ENCODE data around the gene MAB21L1.
A peak's percentile ranks its signal among the peaks of the same experiment; 100 is the strongest.

The MAB21L1 gene

DNA sequence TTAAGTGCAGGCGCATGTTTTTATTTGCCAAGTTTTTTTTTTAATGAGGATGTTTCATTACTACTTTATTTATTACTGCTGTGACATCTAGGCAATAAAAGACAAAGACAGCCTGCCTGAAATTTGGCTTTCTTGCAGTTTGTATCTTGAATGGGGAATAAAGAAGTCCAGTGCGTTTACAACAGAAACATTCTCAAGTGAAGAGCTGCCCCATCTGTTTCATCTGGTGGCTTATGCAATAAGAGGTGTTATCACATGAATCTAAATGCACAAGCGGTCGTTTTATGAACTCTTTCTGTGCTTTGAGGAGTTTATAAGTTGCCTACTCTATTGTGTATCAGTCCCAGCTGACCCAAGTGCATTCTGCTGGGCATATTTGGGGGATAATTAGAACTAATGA is 12.6 kb upstream of the MAB21L1 start:
- H3K27me3 Mint-ChIP-seq: peaks cover 1% of the 10 kb centered on the region
- no peak overlapping the region for H3K4me3 Mint-ChIP-seq
- H3K9me3 Mint-ChIP-seq (ENCODE audit: low read depth): no peaks in the 10 kb centered on the region
- peaks cover 5% of the 10 kb centered on the region for H3K36me3 Mint-ChIP-seq
- no peaks in the 10 kb centered on the region for H3K4me1 Mint-ChIP-seq (ENCODE audit: low read depth)
- no peak overlapping the region for H3K27ac Mint-ChIP-seq

DNA sequence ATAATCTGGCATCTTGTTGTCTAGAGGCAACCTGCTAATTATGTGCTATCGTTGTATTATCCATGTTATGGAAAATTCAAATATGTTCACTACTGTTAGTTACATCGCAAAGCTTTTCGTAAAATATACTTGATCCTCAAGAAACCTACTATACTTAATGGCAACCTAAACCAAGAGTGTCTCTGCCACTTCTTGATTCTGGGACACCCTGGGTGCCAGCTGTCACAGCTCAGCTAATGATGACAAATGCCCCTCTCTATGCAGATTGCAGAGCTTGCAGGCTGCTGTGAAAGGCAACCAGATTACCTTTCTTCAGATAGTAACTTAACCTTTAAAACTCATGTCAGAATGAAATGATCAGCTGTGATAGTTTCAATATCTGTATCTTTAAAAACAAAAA is 8.9 kb upstream of the MAB21L1 start:
- H3K9me3 Mint-ChIP-seq (ENCODE audit: low read depth): no peaks in the 10 kb centered on the region
- peaks cover 3% of the 10 kb centered on the region for H3K27me3 Mint-ChIP-seq
- H3K4me3 Mint-ChIP-seq: no peak overlapping the region
- H3K36me3 Mint-ChIP-seq: no peaks in the 10 kb centered on the region
- H3K4me1 Mint-ChIP-seq (ENCODE audit: low read depth): no peaks in the 10 kb centered on the region
- H3K27ac Mint-ChIP-seq: no peak overlapping the region

DNA sequence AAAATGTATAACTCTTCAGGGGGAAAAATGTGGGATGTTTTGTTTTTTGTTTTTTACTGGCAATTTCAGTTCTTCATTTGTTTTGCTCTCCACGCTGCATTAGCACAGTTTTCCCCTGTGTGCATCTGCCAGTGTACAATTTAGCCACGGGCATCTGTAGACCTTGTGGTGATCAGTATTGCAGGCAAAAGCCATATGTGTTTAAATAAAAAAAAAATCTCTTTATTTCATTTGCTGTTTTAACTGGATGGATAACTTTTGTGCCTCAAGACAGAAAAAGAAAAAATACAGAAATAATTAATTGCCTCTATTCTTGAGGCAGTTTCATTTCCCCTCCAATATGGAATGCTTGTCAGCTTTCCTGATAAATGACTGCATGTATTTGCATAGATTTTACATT is 7.9 kb upstream of the MAB21L1 start:
- no peaks in the 10 kb centered on the region for H3K9me3 Mint-ChIP-seq (ENCODE audit: low read depth)
- H3K36me3 Mint-ChIP-seq: no peaks in the 10 kb centered on the region
- no peaks in the 10 kb centered on the region for H3K4me1 Mint-ChIP-seq (ENCODE audit: low read depth)
- no peak overlapping the region for H3K27ac Mint-ChIP-seq
- peaks cover 7% of the 10 kb centered on the region for H3K27me3 Mint-ChIP-seq
- no peak overlapping the region for H3K4me3 Mint-ChIP-seq

DNA sequence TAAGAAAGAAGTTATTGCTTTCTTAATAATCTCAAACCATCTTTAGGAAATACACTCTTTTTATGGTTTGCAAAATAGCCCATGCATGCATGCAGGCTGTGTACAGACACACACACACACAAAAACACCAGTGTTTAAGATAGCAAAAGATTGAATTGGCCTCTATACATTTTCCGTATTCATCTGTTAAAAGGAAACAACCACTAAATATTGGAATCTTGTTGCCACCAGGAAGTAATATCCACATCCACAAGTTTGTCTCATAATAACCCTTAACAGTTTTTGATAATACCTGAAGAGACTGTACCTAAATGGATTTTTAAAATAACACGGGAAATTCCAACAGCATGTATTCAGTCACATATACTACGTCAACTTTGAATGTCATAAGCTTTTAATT is 7.3 kb upstream of the MAB21L1 start:
- Mint-ChIP-seq H3K4me3 (no peak overlapping the region), H3K9me3 (ENCODE audit: low read depth) (no peaks in the 10 kb centered on the region), H3K36me3 (no peaks in the 10 kb centered on the region), H3K27ac (no peak overlapping the region), H3K4me1 (ENCODE audit: low read depth) (no peaks in the 10 kb centered on the region), H3K27me3 (peaks cover 10% of the 10 kb centered on the region)

DNA sequence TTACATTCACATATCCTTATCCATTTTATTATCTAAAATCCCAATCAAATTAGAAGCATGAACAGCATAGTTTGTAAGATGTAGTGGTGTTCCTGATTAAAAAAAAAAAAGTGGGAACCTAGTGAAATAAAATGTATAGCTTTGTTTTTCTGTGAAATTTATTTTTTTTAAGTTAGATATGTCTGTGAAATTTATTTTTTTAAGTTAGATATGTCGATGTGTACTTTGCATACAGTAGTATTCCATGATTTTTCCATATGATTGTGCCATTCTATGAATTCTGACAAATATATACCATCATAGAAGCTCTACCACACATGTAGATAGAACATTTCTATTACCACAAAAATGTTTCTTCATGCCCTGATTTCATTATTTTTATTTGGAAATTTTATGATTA is 6.0 kb upstream of the MAB21L1 start:
- H3K4me1 Mint-ChIP-seq (ENCODE audit: low read depth): peaks cover 6% of the 10 kb centered on the region
- H3K36me3 Mint-ChIP-seq: no peaks in the 10 kb centered on the region
- peaks cover 16% of the 10 kb centered on the region for H3K27me3 Mint-ChIP-seq
- H3K27ac Mint-ChIP-seq: no peak overlapping the region
- no peak overlapping the region for H3K4me3 Mint-ChIP-seq
- no peaks in the 10 kb centered on the region for H3K9me3 Mint-ChIP-seq (ENCODE audit: low read depth)

DNA sequence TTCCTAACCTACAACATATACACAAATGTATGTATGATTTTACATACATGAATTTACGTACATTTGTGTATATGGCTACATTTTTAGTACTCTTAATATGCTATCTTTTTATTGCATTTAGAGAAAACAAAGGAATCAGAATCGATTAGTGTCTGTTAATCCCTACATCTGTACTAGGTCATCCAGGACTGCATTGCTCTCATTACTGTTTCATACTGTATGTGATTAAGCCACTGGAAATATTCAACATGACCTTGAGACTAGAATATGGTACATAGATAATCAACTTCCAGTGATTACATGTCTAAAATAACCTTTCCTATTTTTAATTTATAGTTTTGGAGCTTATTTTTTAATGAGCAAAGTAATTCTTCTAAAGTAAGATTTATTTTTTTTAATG is 5.3 kb upstream of the MAB21L1 start:
- Mint-ChIP-seq H3K9me3 (ENCODE audit: low read depth) (no peaks in the 10 kb centered on the region), H3K4me3 (no peak overlapping the region), H3K4me1 (ENCODE audit: low read depth) (peaks cover 12% of the 10 kb centered on the region), H3K27me3 (peaks cover 23% of the 10 kb centered on the region), H3K27ac (no peak overlapping the region), H3K36me3 (no peaks in the 10 kb centered on the region)

DNA sequence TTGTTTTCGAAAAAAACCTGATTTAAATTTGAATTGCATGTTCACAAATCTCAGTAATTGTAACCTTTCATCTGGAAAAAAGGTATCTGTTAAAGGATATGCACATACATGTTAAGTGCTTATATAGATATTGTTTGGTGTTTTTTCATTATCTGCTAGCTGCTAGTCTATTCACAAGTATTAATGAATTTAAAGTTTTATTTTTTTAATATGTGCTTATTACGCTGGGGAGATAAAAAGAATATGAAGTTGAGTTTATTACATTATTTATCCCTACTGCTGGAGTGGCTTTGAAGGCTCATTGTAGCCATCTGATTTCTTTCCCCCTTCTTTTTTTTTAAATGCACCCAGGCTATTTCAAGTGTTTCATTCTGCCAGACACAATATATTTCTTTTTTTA is 3.9 kb upstream of the MAB21L1 start:
- no peaks in the 10 kb centered on the region for H3K36me3 Mint-ChIP-seq
- H3K27ac Mint-ChIP-seq: no peak overlapping the region
- H3K27me3 Mint-ChIP-seq: peaks cover 36% of the 10 kb centered on the region
- no peak overlapping the region for H3K4me3 Mint-ChIP-seq
- H3K9me3 Mint-ChIP-seq (ENCODE audit: low read depth): no peaks in the 10 kb centered on the region
- peaks cover 26% of the 10 kb centered on the region for H3K4me1 Mint-ChIP-seq (ENCODE audit: low read depth)

DNA sequence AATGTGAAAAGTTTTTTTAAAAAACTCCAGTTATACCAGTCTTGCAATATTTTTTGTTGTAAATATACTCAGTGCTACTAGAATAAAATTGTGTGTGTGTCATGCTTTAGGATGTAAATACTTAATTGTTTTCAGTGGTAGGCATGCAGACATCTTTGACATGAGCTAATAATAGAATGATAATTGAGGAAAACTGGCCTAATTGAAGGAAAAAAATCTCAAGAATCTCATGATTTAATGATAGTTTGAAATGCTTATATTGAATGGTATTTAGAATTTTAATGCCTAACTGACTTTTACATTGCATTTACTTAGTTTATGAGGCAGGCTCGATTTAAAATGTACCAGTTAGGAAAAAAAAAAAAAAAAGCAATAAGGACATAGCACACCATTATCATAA is 3.2 kb upstream of the MAB21L1 start:
- Mint-ChIP-seq H3K4me1 (ENCODE audit: low read depth) (peaks cover 33% of the 10 kb centered on the region), H3K27me3 (peaks cover 40% of the 10 kb centered on the region), H3K9me3 (ENCODE audit: low read depth) (peaks cover under 1% of the 10 kb centered on the region), H3K27ac (no peak overlapping the region), H3K36me3 (peaks cover under 1% of the 10 kb centered on the region), H3K4me3 (no peak overlapping the region)

DNA sequence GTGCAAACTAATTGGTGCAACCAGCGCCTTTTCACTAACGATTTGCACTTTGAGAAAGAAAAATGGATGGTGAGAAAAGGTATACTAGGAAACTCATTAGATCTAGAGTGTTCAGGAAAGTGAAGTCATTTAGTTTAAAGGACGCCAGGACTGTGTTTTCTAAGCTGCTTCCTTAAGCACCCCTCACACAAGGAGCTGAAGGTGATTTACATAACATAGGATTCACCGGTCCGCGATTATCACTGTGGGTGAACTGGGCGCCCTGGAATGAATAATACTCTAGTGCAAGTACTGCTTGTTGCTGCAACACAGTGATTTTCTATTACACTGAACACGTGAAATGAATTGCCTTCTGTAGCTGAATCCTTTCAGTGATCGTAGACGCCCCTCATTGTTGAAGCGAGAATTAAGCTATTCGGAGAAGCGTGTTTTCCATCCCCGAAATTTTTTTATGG is 2.6 kb upstream of the MAB21L1 start:
- no peak overlapping the region for H3K4me3 Mint-ChIP-seq
- H3K27me3 Mint-ChIP-seq: peaks cover 45% of the 10 kb centered on the region
- H3K4me1 Mint-ChIP-seq (ENCODE audit: low read depth): peaks cover 37% of the 10 kb centered on the region
- H3K36me3 Mint-ChIP-seq: peaks cover 3% of the 10 kb centered on the region
- peaks cover 4% of the 10 kb centered on the region for H3K9me3 Mint-ChIP-seq (ENCODE audit: low read depth)
- no peak overlapping the region for H3K27ac Mint-ChIP-seq

DNA sequence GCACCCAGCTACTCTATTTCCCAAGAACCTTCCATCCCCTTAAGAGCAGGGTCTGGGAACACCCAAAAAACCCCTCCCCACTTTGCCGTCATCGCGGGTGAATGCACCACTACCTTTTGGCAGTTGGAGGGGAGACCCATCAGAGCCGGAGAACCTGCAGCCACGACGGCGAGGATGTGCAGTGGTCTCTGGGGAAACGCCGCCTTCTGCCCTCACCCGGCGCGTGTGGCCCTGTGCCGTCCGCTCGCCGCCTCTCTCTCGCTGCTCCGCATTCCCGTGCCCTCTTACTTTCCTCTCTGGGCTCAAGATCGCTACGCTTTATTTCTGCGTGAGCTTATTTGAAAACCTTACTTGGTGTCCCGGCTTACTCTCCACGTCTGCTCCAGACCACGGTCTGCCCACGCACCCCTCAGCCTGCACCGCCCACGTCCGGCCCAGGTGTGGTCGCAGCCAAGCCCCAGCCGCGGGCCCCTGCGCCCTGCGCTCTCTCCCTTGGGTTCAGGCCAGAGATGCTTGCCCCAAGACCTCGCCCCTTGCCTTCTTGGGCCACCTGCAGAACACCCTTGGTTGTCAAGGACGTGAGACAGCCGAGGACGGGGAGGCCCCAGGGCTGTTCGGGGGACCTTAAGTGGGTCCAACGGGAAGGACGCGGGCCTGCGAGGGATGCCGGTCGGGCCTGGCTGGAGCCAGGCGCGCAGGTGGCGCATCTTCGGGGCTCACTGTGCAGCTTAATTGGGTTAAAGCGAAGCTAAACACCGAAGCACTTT is 2.0 kb upstream of the MAB21L1 start:
- H3K27me3 Mint-ChIP-seq: peaks cover 47% of the 10 kb centered on the region
- H3K4me1 Mint-ChIP-seq (ENCODE audit: low read depth): peaks cover 37% of the 10 kb centered on the region

DNA sequence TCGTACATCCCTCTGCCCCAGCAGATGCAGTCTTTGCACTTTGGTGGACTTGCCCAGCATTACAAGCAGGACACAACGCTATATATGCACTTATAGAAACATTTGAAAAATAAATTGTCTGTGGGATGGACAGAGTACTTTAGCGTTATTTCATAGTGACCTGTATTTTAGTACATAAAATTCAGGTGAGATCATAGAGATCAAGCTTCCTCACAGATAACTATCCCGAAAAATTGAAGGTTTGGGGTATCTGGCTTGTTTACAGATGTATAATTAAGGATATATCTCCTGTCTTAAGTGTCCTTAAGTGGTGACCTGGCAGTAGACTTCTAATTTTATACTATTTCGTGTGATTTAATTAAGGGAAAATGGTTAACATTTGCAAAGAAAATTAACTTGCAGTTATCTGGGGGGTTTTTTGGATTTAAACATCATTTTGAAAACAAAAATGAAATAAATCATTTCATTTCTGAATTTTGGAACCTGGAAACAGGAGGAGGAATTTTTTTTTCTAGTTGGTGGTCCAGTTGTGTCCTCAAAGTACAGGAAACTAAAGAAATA is 977 bp upstream of the MAB21L1 start:
- Mint-ChIP-seq H3K27me3 (peaks cover 49% of the 10 kb centered on the region), H3K27ac (no peak overlapping the region), H3K4me3 (no peak overlapping the region), H3K9me3 (ENCODE audit: low read depth) (peaks cover 4% of the 10 kb centered on the region), H3K4me1 (ENCODE audit: low read depth) (peaks cover 37% of the 10 kb centered on the region), H3K36me3 (peaks cover 3% of the 10 kb centered on the region)

More for the DNA sequence above, 2.0 kb upstream of the MAB21L1 start:
- peaks cover 4% of the 10 kb centered on the region for H3K9me3 Mint-ChIP-seq (ENCODE audit: low read depth)
- H3K36me3 Mint-ChIP-seq: peaks cover 3% of the 10 kb centered on the region
- H3K27ac Mint-ChIP-seq: no peak overlapping the region
- no peak overlapping the region for H3K4me3 Mint-ChIP-seq

DNA sequence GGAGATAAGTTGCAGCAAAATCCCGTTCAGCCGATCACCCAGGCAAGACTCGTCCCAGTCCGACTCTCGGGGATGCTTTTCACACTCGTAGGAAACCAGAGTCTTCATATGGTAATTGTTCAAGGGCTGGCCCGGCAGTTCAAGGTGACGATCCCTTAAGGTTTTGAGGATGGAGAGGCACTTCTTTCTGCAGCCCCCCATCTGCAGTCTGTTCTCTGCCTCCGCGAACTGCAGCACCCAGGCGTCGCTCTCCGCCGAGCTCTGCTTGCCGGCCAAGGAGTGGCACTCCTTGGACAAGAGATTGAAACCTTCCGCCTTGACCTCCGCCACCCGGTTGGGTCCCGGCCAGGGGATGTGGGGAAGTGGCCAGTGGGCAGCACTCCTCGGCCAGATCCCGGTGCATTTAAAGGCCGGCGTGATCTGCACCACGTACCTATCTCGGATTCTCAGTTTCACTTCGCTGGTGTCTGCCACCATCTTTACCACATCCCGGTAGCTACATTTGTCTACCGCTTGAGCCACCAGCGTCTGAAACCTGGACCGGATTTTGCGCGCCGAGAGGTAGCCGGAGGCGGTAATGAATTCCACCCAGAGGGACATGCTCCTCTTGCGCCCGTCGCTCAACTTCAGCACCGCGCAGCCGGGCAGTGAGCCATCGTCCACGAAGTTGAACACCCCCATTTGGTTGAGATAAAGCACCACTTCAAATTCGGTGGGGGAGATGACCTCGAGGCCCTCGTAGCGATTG is 1.1 kb downstream of the MAB21L1 start:
- H3K9me3 Mint-ChIP-seq (ENCODE audit: low read depth): peaks cover 4% of the 10 kb centered on the region
- peak overlapping the region; percentile 89 for H3K4me3 Mint-ChIP-seq
- peaks cover 3% of the 10 kb centered on the region for H3K36me3 Mint-ChIP-seq
- no peak overlapping the region for H3K27ac Mint-ChIP-seq
- peaks cover 48% of the 10 kb centered on the region for H3K4me1 Mint-ChIP-seq (ENCODE audit: low read depth)
- peaks cover 62% of the 10 kb centered on the region for H3K27me3 Mint-ChIP-seq

DNA sequence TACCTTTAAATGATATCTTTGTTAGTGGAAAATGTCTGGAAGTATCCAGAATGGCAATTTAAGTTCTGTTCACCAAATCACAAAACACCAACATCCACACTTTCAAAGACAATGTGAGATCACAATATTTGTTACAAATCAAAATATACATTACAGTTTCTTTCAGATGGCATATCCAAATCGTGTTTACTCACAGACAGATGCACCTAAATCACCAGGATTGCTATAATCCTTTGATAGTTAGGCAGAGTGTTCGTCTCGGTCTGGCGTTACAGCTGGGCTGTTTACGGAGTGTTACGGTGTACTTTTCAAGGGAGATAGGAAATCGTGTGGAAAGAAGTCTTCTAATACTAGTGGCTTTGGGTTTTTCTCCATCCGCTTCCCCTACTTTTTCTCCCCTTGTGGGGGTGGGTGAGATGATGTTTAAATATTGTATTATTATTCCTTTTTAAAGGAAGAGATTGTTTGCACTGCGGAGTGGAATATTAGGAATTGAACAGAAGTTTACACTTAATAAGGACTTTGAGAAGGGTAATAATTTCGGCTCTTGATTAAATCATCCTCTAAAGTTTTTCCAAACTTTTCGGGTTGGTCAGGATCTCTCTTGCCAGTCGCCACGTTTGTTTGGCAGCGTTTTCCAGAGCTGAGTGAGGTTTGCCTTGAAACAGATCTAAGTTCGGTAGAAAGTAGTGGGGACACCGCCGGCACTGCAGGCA is 1.8 kb downstream of the MAB21L1 start:
- Mint-ChIP-seq H3K4me3 (peak overlapping the region; percentile 89), H3K27ac (no peak overlapping the region), H3K36me3 (peaks cover 3% of the 10 kb centered on the region), H3K27me3 (peaks cover 65% of the 10 kb centered on the region), H3K4me1 (ENCODE audit: low read depth) (peaks cover 54% of the 10 kb centered on the region), H3K9me3 (ENCODE audit: low read depth) (peaks cover 7% of the 10 kb centered on the region)

DNA sequence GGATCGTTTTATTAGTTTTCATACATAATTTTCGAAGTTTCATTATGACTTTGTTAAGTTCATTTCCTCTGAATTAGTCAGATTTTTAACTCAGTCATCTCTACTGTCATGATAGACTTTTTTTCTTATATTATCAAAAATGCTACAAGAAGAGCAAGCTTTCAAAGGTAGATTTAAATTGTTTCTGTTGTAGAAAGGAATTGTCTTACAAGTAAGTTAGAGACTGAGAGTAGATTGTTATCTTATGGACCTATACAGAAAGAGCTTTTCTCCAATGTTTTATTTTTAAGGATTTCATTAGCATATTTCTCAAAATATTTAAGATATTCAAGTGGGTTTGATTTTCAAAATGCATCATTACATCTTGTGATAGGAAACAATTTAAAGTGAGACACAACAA is 2.7 kb downstream of the MAB21L1 start:
- no peak overlapping the region for H3K4me3 Mint-ChIP-seq
- peaks cover 54% of the 10 kb centered on the region for H3K4me1 Mint-ChIP-seq (ENCODE audit: low read depth)
- H3K9me3 Mint-ChIP-seq (ENCODE audit: low read depth): peaks cover 7% of the 10 kb centered on the region
- H3K27me3 Mint-ChIP-seq: peaks cover 65% of the 10 kb centered on the region
- H3K36me3 Mint-ChIP-seq: peaks cover 3% of the 10 kb centered on the region
- H3K27ac Mint-ChIP-seq: no peak overlapping the region
